ENCODE results near the gene KIF1B. TPM values are rescaled to one million over a fixed set of nuclear protein-coding genes. Genes with fewer than 3 reads are reported as not detected.

The KIF1B gene
- total RNA-seq, 1 experiment from 2014 or later, result 22.7 TPM

- Histone ChIP-seq H3K27ac (no peak overlapping the region), H3K4me2 (no peak overlapping the region), H2AFZ (no peak overlapping the region), H3K9me3 (ENCODE audit: insufficient read depth, low read depth) (no peaks in the 10 kb centered on the region), H4K20me1 (ENCODE audit: insufficient read depth) (no peaks in the 10 kb centered on the region), H3K36me3 (ENCODE audit: low read depth) (no peaks in the 10 kb centered on the region), H3K4me1 (replicated peaks; ENCODE audit: insufficient read depth) (no peaks in the 10 kb centered on the region), H3K9me2 (ENCODE audit: insufficient read depth) (no peaks in the 10 kb centered on the region), H3K27me3 (ENCODE audit: insufficient read depth, low read depth) (no peaks in the 10 kb centered on the region), H3K4me3 (no peak overlapping the region), H3F3A (ENCODE audit: insufficient read depth, low read depth) (no peaks in the 10 kb centered on the region), H3K79me2 (ENCODE audit: low read depth) (no peaks in the 10 kb centered on the region)
- intact Hi-C loops (cut with micrococcal nuclease; ENCODE audit: unreplicated experiment), result no loop called here
- DNase-seq, result no peak
- ChIA-PET POLR2A (ENCODE audit: unreplicated experiment) (no interaction called here), CTCF (no interaction called here)
- TF ChIP-seq CTCF (conservative IDR thresholded peaks at IDR 0.05) (no peak), EZH2 (IDR thresholded peaks at IDR 0.05; ENCODE audit: low read depth) (no peak)
- BruUV-seq (replicated peaks), result no TSS peak
These were observed 39.1 kb upstream of the KIF1B start for GRCh38 chr1:10171105-10171767.

GRCh38 chr1:10171995-10172669 is 38.2 kb upstream of the KIF1B start:
- Histone ChIP-seq H3K4me3 (no peak overlapping the region), H3F3A (ENCODE audit: insufficient read depth, low read depth) (no peaks in the 10 kb centered on the region), H3K4me1 (replicated peaks; ENCODE audit: insufficient read depth) (no peaks in the 10 kb centered on the region), H3K27me3 (ENCODE audit: insufficient read depth, low read depth) (no peaks in the 10 kb centered on the region), H3K27ac (no peak overlapping the region), H3K36me3 (ENCODE audit: low read depth) (no peaks in the 10 kb centered on the region), H3K9me2 (ENCODE audit: insufficient read depth) (no peaks in the 10 kb centered on the region), H3K9me3 (ENCODE audit: insufficient read depth, low read depth) (no peaks in the 10 kb centered on the region), H4K20me1 (ENCODE audit: insufficient read depth) (no peaks in the 10 kb centered on the region), H3K79me2 (ENCODE audit: low read depth) (no peaks in the 10 kb centered on the region), H2AFZ (no peak overlapping the region), H3K4me2 (no peak overlapping the region)
- CTCF ChIA-PET, result no interaction called here
- no peak for TF ChIP-seq CTCF (conservative IDR thresholded peaks at IDR 0.05)
- TF ChIP-seq EZH2 (IDR thresholded peaks at IDR 0.05; ENCODE audit: low read depth), result no peak
- intact Hi-C loops (cut with micrococcal nuclease; ENCODE audit: unreplicated experiment), result no loop called here
- no peak for DNase-seq
- no TSS peak for BruUV-seq (replicated peaks)
- POLR2A ChIA-PET (ENCODE audit: unreplicated experiment), result no interaction called here

- H3K27ac ChIP-seq, result no peak overlapping the region
- no peak overlapping the region for H2AFZ ChIP-seq
- no peaks in the 10 kb centered on the region for H3F3A ChIP-seq (ENCODE audit: insufficient read depth, low read depth)
- no peak overlapping the region for H3K4me2 ChIP-seq
- no peaks in the 10 kb centered on the region for H3K27me3 ChIP-seq (ENCODE audit: insufficient read depth, low read depth)
- DNase-seq, result no peak
- BruUV-seq (replicated peaks), result no TSS peak
- no peaks in the 10 kb centered on the region for H4K20me1 ChIP-seq (ENCODE audit: insufficient read depth)
- CTCF ChIA-PET, result no interaction called here
- intact Hi-C loops (cut with micrococcal nuclease; ENCODE audit: unreplicated experiment), result no loop called here
- no peaks in the 10 kb centered on the region for H3K9me2 ChIP-seq (ENCODE audit: insufficient read depth)
- TF ChIP-seq EZH2 (IDR thresholded peaks at IDR 0.05; ENCODE audit: low read depth), result no peak
- no peak for TF ChIP-seq CTCF (conservative IDR thresholded peaks at IDR 0.05)
- no peaks in the 10 kb centered on the region for H3K4me1 ChIP-seq (replicated peaks; ENCODE audit: insufficient read depth)
- H3K36me3 ChIP-seq (ENCODE audit: low read depth), result no peaks in the 10 kb centered on the region
- H3K4me3 ChIP-seq, result no peak overlapping the region
- H3K9me3 ChIP-seq (ENCODE audit: insufficient read depth, low read depth), result no peaks in the 10 kb centered on the region
- POLR2A ChIA-PET (ENCODE audit: unreplicated experiment), result no interaction called here
- H3K79me2 ChIP-seq (ENCODE audit: low read depth), result no peaks in the 10 kb centered on the region
These were observed 36.8 kb upstream of the KIF1B start for GRCh38 chr1:10173582-10173981.
